Pons (tissue), 1 donor: ENCODE results near the gene LRRIQ4.

ENCODE experiments used
- DNase-seq: peaks from one replicate; pipeline ENCODE4 v3.0.0-alpha.2; 2016; ENCODE audit warnings: low spot score

Gene LRRIQ4

DNA sequence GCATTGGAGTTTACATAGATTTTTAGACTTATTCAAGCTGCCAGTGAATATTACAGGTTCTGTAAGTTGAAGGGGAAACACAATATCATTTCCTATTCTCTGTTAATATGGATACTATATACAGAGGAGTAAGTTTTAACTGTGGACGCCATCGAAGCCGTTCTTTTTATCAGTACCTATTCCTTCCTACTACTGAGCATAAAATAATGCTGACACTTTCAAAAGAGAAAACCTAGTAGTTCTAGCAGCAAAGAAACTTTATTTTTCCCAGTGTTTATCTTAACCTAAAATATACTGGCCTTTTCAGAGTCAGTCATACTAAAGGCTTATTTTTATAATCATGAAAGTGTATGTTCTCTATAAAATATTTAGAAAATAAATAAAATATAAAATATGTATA lies 42.8 kb downstream of the LRRIQ4 start:
- DNase-seq = no peak

DNA sequence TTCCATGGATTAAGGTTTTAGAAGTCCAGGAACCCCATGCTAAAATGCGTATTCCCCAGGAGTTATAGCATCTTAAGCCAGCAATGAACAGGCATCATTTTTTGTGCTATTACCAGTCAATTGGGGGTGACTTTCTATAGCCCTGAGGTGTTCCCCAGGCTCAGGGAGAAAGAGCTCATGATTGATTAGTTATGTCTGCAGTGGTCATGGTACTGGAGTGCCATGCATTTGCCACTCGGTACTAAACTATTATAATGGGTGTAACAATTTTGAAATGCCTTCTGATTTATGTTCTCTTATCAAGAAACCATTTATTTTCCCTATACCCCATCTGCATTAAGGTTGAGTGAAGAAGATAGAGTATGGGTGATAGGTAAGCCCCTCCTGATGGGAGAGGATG lies 45.1 kb downstream of the LRRIQ4 start:
- DNase-seq = no peak

DNA sequence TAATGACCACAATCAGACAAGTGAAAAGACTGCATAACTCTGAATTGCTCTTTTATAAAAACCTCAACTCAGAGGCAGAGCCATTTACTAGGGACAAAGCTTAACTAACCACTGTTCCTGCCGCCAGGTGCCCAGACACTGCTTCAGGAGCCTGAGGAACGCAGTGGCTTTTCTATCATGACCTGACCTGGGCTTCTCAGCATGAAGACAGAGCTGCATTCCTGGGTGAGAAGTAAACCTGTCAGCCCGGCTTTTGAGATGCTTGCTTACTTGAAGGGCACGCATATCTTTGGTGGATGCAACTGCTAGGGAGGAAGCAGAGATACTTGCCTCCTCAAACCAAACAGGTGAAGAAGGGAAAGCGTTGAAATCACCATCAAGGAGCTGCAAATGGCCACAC lies 49.2 kb downstream of the LRRIQ4 start:
- DNase-seq = no peak

DNA sequence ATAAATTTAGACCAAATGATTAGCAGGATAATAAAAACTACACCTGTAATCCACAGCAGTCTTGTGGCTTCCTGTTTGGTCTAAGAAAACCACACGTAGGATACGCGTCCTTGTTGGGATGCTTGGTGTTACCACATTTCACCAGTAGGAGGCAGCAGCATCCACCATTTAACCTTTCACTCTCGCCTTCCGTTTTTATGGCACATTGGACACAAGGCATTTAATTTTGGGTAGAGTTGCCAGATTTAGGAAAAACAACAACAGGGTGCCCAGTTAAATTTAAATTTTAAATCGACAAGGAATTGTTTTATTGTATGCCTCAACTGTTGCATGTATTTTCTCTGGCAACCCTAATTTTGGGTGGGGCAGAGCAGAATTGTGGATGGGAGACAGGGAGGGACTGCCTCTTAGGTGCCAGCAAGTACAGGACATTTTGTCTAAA lies 50.8 kb downstream of the LRRIQ4 start:
- peak; percentile 87 for DNase-seq

DNA sequence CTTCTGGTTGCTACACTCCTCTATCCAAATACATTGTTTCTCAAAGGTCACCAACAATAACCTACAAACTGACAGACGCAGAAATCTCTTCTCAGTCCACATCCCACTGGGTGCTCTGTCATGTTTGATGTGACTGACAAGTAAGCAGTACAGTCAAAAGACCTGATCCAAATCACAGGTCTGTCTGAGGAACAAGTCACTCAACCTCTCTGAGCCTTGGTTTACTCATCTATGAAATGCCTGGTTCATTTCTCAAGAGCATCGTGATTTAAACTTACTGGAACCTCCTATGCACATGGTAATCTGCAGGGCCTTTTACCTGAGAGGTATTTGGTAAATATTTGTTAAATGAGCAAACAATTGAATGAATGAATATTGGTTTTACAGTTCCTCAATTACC lies 51.6 kb downstream of the LRRIQ4 start:
- no peak for DNase-seq

DNA sequence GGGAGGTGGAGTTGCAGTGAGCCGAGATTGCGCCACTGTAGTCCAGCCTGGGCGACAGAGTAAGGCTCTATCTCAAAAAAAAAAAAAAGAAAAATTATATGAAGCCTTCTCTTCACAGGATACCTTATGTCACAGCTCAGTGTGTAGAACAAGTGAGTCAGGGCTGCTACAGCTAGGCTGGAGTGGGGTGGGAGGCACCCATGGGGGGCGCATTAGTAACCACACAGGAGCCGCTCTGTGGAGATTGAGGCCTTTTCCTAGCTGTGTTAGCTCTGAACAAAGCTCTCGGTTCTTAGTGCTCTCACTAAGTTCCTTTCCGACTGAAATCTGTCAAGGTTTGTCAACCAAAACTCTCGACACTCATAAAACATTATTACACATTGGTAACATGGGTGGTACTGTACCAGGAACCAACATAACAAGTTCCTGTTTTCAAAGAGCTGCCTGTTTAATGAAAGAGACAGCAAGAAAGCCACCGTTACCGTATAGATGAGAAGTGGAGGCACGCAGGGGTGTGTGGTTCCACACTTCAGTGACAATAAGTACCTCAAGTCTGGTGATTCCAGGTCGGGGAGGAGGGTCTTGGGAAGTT lies 52.6 kb downstream of the LRRIQ4 start:
- no peak for DNase-seq

DNA sequence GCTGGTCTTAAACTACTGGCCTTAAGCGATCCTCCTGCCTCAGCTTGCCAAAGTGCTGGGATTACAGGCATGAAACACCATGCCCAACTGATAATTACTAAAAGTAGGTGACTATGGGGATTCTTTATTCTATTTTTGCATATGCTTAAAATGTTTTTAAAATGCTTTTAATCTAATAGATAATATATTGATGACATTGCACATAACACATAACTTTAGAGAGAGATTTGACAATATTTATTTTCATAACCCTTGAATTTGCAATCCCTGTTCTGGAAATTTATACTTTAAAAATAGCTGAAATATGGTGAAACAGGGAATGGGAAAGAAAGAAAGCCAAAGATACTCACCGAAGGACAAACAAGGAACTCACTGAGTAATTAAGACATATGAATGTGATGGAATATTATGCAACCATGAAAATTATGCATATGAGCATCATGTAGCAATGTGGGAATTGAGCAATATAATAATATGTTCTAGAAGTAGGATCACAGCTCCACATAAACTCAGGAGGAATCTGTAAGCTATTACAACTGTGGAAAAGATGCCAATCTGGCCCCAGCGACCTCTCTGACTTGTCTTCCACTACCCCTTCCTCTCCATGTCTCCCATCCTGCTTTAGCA lies 55.0 kb downstream of the LRRIQ4 start:
- DNase-seq = no peak

DNA sequence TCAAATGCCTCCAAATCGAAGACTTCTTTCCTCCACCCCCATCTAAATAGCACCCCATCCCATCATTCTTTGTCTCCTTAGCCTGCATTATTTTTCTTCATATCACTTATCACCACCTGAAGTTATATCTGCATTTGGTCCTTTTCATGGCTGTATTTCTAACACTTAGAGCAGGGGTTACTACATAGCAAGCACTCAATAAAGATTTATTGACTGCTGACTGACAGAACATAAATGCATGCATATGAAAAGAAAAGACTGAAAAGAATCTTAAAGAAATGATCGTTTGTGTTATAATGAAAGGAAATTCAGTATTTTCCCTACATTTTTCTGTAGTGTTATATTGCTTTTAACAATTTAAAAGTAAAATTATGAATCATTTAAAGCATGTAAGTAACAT lies 55.7 kb downstream of the LRRIQ4 start:
- no peak for DNase-seq

DNA sequence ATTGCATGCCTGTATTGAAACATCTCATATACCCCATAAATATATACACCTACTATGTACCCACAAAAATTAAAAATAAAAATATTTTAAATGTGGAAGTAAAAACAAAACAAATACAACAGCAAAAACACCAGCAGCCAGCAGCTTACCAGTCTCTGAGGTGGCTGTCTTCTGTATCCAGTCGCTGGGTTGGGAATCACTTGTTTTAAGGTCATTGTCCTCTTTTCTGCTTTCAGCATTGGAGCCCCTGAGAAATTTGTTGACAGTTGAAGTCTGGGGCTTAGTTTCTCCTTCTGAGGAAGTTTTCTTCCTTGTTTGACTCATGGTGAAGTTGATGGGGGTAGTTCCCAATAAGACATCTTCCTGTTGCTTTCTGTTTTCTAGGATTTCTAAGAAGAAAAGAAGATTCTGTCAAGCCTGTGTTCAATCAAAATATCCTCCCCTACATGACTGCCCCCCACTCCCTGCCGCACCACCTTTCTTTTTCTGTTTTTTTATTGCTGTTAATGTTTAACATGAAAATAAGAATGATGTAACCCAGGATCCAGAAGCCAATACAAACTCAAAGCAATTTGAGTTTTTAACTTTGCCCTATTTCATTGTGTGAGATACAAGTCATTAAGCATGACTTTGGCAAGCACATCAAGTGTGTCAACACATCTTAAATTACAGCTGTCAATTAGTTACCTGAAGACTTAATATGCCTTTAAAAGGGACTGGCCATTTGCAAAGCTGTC lies 57.0 kb downstream of the LRRIQ4 start, which contains the start of gene LRRC31:
TSS of gene LRRC31 (minus strand) at position 452 of the 737 bp plus-strand sequence. CDS start at position 324, 128 bp downstream.
- no peak for DNase-seq

DNA sequence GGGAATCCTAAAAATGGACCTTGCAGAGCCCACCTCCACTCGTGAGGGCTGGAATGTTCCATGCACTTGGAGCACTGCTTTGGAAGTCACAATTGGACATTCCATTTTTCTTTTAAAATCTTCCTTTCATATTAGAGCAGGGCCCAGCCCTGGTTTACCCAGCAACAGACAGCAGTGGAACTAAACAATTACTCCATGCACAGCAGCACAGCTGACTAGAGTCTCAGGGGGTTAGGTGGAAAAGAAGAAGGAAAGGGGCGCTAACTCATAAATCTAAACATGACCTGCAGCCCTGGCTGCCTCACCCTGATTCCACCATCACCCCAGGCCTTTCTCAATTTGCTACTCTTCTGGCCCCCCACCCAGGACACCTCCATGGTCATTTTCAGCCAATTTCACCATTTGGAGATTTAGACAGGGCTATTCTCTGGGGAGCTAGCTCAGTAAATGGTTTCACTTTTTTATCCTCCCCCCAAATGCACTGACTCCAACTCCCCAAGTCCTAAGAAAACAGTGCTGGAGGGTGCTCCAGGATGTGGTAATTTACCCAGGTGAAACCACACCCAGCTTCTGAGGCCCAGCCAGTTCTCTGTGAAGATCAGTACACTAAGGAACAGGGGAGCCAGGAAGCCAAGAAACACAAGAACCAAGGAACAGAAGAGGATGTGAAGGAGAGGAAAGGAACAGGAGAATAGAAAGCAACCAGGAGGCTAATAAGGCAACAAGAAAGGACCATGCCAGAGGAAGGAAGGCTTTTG lies 58.6 kb downstream of the LRRIQ4 start:
- DNase-seq = no peak

DNA sequence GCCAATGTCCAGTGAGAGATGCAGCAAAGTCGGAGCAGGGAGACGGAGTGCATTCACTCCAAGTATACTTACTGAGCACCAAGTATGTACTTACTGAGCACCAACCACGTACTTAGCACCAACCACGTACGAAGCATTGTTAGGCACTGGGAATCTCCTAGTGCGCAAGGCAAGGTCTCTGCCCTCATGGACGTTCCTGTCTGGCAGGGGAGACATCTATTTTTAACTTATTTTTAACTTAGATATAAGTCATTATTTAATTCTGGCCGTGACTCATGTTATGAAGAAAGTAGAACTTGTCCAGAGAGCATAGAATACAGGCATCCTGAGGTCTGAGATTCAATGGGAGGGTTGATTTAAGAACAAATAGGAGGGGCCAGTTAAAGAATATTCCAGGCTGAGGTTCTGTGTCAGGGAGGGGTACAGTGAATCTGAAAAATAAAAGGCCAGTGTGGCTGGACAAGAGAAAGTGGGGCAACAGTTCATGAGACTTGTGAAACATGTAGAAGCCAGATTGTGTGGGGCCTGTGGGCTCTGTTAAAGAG lies 66.4 kb downstream of the LRRIQ4 start:
- no peak for DNase-seq

DNA sequence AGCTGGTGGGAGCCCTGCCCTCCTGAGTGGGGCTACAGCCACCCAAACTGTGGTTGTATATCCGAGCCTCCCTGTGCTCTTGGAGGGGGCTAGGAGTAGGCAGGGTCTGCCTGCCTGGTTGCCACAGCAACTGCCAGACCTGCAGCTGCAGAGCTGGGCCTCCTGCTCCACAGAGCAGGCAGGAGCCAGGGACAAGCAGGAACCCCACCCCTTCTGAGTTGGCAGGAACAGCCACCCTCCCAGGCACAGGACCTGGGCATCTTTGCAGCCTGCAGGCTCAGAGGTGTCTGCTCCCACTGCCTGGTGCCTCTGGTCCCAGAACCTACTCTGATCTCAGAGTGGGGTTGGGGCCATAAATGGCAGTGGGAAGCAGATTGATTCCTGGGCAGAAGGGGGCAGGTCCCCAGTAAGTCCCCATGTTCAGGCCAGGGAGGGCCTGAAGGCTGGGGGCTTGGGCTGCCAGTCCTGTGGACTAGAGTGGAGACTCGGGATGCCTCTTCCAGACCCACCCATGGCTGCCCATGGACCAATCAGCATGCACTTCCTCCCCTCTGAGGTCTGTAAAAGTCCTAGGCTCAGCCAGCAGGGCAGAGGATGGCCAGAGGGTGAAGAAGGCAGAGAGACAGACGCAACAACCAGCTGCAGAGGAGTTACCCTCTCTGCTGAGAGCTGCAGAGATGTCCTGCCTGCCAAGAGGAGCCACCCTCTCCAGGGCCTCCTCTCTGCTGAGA lies 67.3 kb downstream of the LRRIQ4 start:
- no peak for DNase-seq

DNA sequence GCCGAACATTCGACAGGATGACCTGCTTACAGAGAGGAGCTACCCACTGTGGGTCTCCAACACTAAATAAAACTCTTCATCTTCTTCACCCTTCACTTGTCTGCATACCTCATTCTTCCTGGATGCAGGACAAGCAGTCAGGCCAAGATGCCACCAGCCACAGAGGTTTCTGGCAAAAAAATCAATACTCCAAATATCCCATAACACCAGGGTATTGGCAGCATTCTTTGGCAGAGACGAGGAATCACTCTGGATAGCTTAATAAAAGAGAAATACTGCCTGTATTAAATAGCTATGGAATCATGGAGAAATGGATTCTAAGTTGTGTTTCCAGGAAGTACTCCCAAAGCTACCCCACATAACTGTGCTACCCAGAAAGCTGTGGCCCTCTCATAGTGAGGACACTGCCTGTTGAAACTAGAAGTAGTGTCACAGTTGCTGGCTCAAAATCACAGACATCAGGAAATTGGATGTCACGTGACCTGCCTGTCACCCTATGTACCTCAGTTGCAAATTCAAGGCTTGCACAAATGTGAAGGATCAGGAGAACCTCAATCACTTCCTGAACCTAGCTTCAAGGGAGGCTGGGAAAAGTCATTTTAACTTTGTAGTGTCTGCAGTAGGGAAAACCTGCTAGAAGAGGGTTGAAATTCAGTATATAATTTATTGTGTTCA lies 68.0 kb downstream of the LRRIQ4 start:
- no peak for DNase-seq

DNA sequence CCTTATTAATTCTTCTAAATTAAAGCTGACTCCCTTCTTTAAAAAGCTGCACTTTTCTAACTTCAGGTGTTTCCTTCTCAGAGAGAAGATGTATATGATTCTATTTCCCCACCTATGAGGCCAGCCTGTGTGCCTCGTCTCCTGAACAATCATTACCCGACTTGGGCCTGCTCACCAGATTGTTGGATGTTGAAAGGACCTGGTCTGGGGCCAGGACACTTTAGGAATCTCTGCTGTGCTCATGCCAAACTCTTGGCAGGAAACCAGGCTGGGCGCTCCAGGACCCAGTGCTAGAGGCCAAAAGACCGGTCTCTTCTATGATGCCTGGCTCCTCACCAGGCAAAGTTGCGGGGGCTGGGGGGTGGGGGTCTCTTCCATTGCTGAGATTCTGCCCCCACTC lies 74.0 kb downstream of the LRRIQ4 start:
- DNase-seq = peak; percentile 64
